ENCODE data around the gene CADM4. TPM values are rescaled to one million over a fixed set of nuclear protein-coding genes. Genes with fewer than 3 reads are reported as not detected.

CADM4 gene
- total RNA-seq, 1 donor from 2014 or later = 7.1 TPM

- Mint-ChIP-seq H3K27ac (ENCODE audit: unreplicated experiment) (no peak overlapping the region), H3K9me3 (ENCODE audit: low read depth) (no peaks in the 10 kb centered on the region), H3K27me3 (ENCODE audit: low read depth) (no peaks in the 10 kb centered on the region), H3K4me3 (ENCODE audit: unreplicated experiment) (no peak overlapping the region), H3K4me1 (ENCODE audit: low read depth) (peaks cover 9% of the 10 kb centered on the region), H3K36me3 (ENCODE audit: low read depth) (no peaks in the 10 kb centered on the region)
- DNase-seq (ENCODE audit: low spot score) = no peak
- TF ChIP-seq CTCF (IDR thresholded peaks at IDR 0.05) = no peak
These were observed 35.7 kb upstream of the CADM4 start for GRCh38 chr19:43675269-43675879.

GRCh38 chr19:43674596-43674995 is 34.9 kb upstream of the CADM4 start:
- H3K4me3 Mint-ChIP-seq (ENCODE audit: unreplicated experiment) = no peak overlapping the region
- no peaks in the 10 kb centered on the region for H3K9me3 Mint-ChIP-seq (ENCODE audit: low read depth)
- H3K27ac Mint-ChIP-seq (ENCODE audit: unreplicated experiment) = no peak overlapping the region
- DNase-seq (ENCODE audit: low spot score) = no peak
- no peak for TF ChIP-seq CTCF (IDR thresholded peaks at IDR 0.05)
- no peaks in the 10 kb centered on the region for H3K27me3 Mint-ChIP-seq (ENCODE audit: low read depth)
- H3K36me3 Mint-ChIP-seq (ENCODE audit: low read depth) = no peaks in the 10 kb centered on the region
- peaks cover 17% of the 10 kb centered on the region for H3K4me1 Mint-ChIP-seq (ENCODE audit: low read depth)

GRCh38 chr19:43674183-43674582 is 34.5 kb upstream of the CADM4 start:
- H3K36me3 Mint-ChIP-seq (ENCODE audit: low read depth) = no peaks in the 10 kb centered on the region
- H3K4me3 Mint-ChIP-seq (ENCODE audit: unreplicated experiment) = no peak overlapping the region
- H3K27me3 Mint-ChIP-seq (ENCODE audit: low read depth) = no peaks in the 10 kb centered on the region
- no peaks in the 10 kb centered on the region for H3K9me3 Mint-ChIP-seq (ENCODE audit: low read depth)
- no peak for DNase-seq (ENCODE audit: low spot score)
- no peak for TF ChIP-seq CTCF (IDR thresholded peaks at IDR 0.05)
- H3K4me1 Mint-ChIP-seq (ENCODE audit: low read depth) = peaks cover 20% of the 10 kb centered on the region
- no peak overlapping the region for H3K27ac Mint-ChIP-seq (ENCODE audit: unreplicated experiment)

- Mint-ChIP-seq H3K36me3 (ENCODE audit: low read depth) (no peaks in the 10 kb centered on the region), H3K4me1 (ENCODE audit: low read depth) (peaks cover 21% of the 10 kb centered on the region), H3K9me3 (ENCODE audit: low read depth) (no peaks in the 10 kb centered on the region), H3K27ac (ENCODE audit: unreplicated experiment) (no peak overlapping the region), H3K4me3 (ENCODE audit: unreplicated experiment) (no peak overlapping the region), H3K27me3 (ENCODE audit: low read depth) (no peaks in the 10 kb centered on the region)
- TF ChIP-seq CTCF (IDR thresholded peaks at IDR 0.05) = no peak
- no peak for DNase-seq (ENCODE audit: low spot score)
These were observed 34.0 kb upstream of the CADM4 start for GRCh38 chr19:43673637-43674036.

- Mint-ChIP-seq H3K27ac (ENCODE audit: unreplicated experiment) (no peak overlapping the region), H3K36me3 (ENCODE audit: low read depth) (peaks cover 2% of the 10 kb centered on the region), H3K4me1 (ENCODE audit: low read depth) (peaks cover 31% of the 10 kb centered on the region), H3K4me3 (ENCODE audit: unreplicated experiment) (no peak overlapping the region), H3K27me3 (ENCODE audit: low read depth) (no peaks in the 10 kb centered on the region), H3K9me3 (ENCODE audit: low read depth) (no peaks in the 10 kb centered on the region)
- DNase-seq (ENCODE audit: low spot score) = no peak
- TF ChIP-seq CTCF (IDR thresholded peaks at IDR 0.05) = no peak
These were observed 32.5 kb upstream of the CADM4 start for GRCh38 chr19:43672061-43672679.

Measured in chondrocyte (in vitro differentiated cells).